Measurements from ENCODE around the gene CCND3. TPM values are rescaled to one million over a fixed set of nuclear protein-coding genes. Genes with fewer than 3 reads are reported as not detected.

The CCND3 gene
- total and polyA plus RNA-seq, 2 of the 13 experiments (the other 11 are each of a cell fraction or from before 2014, with no cell fraction given): 4.3 to 7.2 TPM

DNA sequence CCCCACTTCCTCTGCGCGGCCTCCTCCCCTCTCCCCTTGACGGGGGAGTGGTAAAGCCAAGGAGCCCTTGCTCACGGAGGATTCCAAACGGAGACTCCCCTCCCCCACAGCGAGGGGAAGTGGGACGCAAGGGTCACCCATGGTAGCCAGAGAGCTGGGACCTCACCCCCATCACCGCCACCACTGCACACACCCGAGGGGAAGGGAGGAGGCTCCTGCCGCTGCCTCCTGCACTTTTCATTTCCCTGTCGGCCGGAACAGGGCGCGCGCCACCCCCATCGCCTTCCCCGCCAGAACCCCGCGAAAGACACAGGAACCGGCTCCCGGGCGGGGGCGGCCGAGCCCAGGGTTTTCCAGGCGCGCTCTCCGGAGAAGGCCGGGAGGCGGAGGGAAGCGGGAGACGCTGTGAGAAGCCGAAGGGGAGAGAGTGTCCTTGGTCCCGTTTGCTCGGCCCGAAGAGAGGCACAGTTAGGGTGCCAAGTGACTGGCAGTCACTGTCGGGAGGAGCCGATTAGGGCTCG lies 789 bp downstream of the CCND3 start (continued):
- TF ChIP-seq GMEB1 (CRISPR knock-in tag; IDR thresholded peaks at IDR 0.05; ENCODE audit: borderline replicate concordance) (no peak), ZNF644 (CRISPR knock-in tag; IDR thresholded peaks at IDR 0.05; ENCODE audit: low read depth) (no peak), MYC (CRISPR knock-in tag; IDR thresholded peaks at IDR 0.05; ENCODE audit: borderline replicate concordance) (no peak), RBM39 (IDR thresholded peaks at IDR 0.05; ENCODE audit: low read depth, low read length, poor library complexity, severe bottlenecking) (peak; percentile 42), ZNF546 (CRISPR knock-in tag; conservative IDR thresholded peaks at IDR 0.05) (no peak; the same call in 1 of the 2 replicates), FOSL2 (CRISPR knock-in tag; IDR thresholded peaks at IDR 0.05) (no peak), ZFX (CRISPR knock-in tag; IDR thresholded peaks at IDR 0.05; ENCODE audit: low read depth) (0 out of 2 replicates have a peak, but pooled peaks have one; percentile 2), NONO (IDR thresholded peaks at IDR 0.05) (no peak), NONO (CRISPR knock-in tag; conservative IDR thresholded peaks at IDR 0.05) (peak; percentile 7; the same call in 1 of the 2 replicates), SMARCC2 (IDR thresholded peaks at IDR 0.05) (no peak), AFF4 (CRISPR knock-in tag; IDR thresholded peaks at IDR 0.05) (no peak), CEBPG (CRISPR knock-in tag; IDR thresholded peaks at IDR 0.05) (no peak)
- TF ChIP-seq, protein P1, sequence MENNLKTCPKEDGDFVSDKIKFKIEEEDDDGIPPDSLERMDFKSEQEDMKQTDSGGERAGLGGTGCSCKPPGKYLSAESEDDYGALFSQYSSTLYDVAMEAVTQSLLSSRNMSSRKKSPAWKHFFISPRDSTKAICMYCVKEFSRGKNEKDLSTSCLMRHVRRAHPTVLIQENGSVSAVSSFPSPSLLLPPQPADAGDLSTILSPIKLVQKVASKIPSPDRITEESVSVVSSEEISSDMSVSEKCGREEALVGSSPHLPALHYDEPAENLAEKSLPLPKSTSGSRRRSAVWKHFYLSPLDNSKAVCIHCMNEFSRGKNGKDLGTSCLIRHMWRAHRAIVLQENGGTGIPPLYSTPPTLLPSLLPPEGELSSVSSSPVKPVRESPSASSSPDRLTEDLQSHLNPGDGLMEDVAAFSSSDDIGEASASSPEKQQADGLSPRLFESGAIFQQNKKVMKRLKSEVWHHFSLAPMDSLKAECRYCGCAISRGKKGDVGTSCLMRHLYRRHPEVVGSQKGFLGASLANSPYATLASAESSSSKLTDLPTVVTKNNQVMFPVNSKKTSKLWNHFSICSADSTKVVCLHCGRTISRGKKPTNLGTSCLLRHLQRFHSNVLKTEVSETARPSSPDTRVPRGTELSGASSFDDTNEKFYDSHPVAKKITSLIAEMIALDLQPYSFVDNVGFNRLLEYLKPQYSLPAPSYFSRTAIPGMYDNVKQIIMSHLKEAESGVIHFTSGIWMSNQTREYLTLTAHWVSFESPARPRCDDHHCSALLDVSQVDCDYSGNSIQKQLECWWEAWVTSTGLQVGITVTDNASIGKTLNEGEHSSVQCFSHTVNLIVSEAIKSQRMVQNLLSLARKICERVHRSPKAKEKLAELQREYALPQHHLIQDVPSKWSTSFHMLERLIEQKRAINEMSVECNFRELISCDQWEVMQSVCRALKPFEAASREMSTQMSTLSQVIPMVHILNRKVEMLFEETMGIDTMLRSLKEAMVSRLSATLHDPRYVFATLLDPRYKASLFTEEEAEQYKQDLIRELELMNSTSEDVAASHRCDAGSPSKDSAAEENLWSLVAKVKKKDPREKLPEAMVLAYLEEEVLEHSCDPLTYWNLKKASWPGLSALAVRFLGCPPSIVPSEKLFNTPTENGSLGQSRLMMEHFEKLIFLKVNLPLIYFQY (CRISPR knock-in tag; IDR thresholded peaks at IDR 0.05; ENCODE audit: borderline replicate concordance): no peak
- TF ChIP-seq, protein P2, sequence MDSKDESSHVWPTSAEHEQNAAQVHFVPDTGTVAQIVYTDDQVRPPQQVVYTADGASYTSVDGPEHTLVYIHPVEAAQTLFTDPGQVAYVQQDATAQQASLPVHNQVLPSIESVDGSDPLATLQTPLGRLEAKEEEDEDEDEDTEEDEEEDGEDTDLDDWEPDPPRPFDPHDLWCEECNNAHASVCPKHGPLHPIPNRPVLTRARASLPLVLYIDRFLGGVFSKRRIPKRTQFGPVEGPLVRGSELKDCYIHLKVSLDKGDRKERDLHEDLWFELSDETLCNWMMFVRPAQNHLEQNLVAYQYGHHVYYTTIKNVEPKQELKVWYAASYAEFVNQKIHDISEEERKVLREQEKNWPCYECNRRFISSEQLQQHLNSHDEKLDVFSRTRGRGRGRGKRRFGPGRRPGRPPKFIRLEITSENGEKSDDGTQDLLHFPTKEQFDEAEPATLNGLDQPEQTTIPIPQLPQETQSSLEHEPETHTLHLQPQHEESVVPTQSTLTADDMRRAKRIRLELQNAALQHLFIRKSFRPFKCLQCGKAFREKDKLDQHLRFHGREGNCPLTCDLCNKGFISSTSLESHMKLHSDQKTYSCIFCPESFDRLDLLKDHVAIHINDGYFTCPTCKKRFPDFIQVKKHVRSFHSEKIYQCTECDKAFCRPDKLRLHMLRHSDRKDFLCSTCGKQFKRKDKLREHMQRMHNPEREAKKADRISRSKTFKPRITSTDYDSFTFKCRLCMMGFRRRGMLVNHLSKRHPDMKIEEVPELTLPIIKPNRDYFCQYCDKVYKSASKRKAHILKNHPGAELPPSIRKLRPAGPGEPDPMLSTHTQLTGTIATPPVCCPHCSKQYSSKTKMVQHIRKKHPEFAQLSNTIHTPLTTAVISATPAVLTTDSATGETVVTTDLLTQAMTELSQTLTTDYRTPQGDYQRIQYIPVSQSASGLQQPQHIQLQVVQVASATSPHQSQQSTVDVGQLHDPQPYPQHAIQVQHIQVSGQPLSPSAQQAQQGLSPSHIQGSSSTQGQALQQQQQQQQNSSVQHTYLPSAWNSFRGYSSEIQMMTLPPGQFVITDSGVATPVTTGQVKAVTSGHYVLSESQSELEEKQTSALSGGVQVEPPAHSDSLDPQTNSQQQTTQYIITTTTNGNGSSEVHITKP (CRISPR knock-in tag; IDR thresholded peaks at IDR 0.05; ENCODE audit: low read depth): no peak
- TF ChIP-seq, protein P3, sequence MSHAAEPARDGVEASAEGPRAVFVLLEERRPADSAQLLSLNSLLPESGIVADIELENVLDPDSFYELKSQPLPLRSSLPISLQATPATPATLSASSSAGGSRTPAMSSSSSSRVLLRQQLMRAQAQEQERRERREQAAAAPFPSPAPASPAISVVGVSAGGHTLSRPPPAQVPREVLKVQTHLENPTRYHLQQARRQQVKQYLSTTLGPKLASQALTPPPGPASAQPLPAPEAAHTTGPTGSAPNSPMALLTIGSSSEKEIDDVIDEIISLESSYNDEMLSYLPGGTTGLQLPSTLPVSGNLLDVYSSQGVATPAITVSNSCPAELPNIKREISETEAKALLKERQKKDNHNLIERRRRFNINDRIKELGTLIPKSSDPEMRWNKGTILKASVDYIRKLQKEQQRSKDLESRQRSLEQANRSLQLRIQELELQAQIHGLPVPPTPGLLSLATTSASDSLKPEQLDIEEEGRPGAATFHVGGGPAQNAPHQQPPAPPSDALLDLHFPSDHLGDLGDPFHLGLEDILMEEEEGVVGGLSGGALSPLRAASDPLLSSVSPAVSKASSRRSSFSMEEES (CRISPR knock-in tag; IDR thresholded peaks at IDR 0.05): no peak
